GM21825 (cell line): ENCODE results near the gene LSAMP.
"Not testable (repeated sequence)": the region's sequence is repeated elsewhere in the genome, so short reads cannot be mapped to it uniquely, and the experiment has no call there.

ENCODE experiments used
- ATAC-seq: cut with Tn5 transposase; IDR thresholded peaks from one replicate; pipeline ENCODE4 v1.9.1; 2021; ENCODE audit warnings: mild to moderate bottlenecking, moderate library complexity; ENCODE audit not compliant: unreplicated experiment

LSAMP gene

GRCh38 chr3:116246406-116246980 is 198.8 kb downstream of the LSAMP start:
- ATAC-seq, result no peak

- no peak for ATAC-seq
These were observed 202.5 kb downstream of the LSAMP start for GRCh38 chr3:116242825-116243224.

- ATAC-seq, result no peak
These were observed 203.6 kb downstream of the LSAMP start for GRCh38 chr3:116241677-116242076.

DNA sequence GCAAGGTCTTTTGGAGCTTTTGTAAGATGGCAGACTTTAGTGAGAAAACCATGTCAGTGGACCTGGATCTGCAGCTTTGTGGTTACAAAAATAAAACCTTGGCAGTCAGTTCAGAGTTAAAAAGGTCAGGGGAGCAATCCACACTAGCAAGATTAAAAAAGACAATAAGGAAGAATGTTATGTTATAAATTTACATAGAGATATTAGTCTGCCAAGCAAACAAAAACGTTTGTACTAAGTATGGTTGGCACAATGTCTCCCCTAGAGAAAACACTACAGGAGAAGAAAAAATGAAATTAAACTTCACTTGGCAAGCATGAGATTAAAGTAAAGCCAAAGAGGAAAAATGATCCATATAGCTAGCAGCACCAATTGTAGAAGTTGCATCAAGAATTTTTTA is 205.0 kb downstream of the LSAMP start:
- no peak for ATAC-seq

DNA sequence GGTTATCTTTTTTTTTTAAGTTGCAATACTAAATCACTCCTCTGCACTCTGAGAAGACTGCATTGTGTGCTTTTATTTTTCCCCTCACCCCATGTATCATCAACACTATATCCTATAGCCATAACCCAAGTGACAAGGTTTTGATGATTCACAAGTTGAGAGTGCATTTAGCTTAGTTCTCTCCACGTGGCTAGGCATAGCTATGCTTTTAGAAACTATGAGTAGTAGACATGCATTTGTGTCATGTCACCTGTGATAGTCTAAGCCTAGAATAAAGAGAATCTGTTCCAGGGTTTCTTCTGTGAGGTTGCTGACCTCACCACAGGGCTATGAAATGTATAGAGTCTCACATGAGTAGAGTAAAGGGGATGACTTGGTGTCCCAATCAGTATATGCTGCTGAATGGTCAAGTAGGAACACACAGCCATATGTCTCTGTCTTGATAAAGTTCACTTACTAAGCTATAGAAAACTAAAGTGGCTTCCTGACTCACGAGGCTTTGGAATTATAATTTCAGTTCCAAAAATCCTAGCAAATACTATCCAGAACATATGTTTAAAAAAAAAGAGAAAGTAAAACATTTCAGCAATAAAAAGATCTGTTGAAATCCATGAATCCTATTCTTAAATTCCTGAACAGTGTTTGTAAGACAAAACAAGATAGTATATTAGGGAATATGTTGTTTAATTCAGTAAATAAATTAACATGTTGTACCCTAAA is 206.3 kb downstream of the LSAMP start:
- ATAC-seq, result no peak

DNA sequence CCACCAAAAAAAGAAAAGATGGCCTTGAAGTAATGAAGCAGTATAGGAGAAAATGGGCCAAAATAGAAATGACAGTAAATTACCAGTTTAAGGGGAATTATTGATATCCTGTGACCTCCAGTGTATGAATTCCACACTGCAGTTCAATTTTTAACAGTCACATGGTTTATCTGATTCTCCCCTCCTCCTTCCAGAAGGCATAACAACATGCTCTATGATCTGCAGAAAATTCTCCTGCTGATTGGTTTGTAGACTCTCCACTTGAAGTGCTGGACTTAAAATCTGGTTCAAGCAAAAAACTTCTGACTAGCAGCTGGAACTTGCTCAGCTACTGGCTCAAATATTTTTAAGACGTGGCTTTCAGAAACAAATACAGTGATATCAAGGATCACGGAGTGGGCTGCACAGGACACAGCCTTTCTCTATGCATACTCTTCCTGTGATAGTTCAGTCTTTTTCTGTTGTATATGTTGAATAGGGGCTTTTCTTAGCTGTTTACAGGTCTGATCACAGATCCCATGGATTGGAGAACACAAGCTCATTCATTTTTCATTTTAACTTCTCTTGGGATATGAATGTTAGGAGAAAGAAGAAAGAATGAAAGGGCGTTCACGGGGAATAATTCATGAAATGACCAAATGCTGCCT is 211.5 kb downstream of the LSAMP start:
- ATAC-seq, result no peak

- ATAC-seq, result no peak
These were observed 214.8 kb downstream of the LSAMP start for GRCh38 chr3:116230431-116231020.

- ATAC-seq, result no peak
These were observed 219.0 kb downstream of the LSAMP start for GRCh38 chr3:116226266-116226665.

DNA sequence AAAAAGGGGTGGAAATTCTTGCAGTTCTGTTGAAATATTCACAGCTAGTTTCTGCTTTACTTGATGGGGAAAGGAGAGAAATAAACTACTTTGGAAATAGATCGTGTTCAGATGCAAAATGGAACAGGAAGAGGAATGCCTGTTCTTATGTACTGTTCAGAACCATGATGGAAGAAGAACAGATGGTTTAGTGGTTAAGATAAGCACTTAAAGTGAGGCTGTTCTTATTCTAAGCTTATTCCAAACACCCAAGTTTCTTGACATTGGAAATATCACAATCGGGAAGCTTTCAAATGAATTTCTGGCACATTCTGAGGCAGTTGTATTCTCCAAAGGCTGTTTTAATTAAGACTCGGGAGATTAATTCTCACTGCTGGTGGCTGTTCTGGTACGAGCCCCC is 228.5 kb downstream of the LSAMP start:
- ATAC-seq, result no peak

DNA sequence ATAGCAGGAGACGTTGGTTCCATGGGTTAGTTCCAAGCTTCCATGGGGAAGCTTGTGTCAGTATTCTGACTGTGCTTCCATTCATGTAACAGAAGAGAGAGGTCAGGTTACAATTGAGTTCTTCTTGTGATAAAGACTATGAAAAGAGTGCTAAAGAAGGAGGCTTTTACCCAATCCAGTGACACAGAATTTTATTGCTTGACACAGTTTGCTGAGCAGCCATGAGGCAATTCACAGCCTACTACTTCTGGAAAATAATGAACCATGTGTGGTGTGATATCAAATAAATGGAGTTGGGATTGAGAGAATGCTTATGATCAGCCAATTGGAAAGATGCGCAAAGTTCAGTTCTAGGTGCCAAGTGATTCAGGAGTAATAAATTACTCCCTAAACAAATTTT is 233.4 kb downstream of the LSAMP start:
- ATAC-seq, result no peak

DNA sequence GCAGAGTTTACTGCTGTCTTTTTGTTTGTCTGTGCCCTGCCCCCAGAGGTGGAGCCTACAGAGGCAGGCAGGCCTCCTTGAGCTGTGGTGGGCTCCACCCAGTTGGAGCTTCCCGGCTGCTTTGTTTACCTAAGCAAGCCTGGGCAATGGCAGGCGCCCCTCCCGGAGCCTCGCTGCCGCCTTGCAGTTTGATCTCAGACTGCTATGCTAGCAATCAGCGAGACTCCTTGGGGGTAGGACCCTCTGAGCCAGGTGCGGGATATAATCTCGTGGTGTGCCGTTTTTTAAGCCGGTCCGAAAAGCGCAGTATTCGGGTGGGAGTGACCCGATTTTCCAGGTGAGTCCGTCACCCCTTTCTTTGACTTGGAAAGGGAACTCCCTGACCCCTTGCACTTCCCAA is 236.5 kb downstream of the LSAMP start:
- not testable (repeated sequence) for ATAC-seq

DNA sequence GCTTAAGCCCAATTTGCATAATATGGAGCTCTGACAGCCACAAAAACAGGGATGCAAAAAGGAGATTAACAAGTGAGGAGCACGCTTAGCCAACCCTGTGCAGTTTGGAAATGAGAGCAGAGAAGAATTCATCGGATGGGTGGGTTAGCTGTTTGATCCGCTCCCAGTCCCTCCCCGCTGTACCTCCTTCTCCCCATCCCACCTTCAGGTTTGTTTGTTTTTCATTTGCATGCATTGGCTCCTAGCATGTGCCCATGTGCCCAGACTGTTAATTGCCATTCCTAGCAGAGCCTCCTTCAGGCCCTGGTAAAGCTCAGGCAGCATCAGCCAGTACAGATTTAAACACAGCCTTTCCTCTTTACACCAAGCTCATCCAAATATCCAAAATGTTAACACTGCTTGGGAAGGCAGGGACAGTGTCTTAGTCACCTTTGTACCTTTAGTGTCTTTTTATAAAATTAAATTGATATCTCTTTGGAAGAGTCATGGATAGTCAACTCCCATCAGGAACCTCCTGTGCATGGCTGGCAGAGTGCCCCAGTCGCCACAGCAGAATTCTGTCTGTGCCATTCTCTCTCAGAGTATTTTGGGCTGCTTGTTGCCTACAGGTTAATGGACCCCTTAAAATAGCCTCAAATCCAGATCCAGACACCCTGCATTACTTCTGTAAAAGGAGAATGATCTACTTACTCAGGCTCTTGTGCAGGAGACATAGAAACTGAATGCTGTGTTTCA is 244.2 kb downstream of the LSAMP start:
- no peak for ATAC-seq

DNA sequence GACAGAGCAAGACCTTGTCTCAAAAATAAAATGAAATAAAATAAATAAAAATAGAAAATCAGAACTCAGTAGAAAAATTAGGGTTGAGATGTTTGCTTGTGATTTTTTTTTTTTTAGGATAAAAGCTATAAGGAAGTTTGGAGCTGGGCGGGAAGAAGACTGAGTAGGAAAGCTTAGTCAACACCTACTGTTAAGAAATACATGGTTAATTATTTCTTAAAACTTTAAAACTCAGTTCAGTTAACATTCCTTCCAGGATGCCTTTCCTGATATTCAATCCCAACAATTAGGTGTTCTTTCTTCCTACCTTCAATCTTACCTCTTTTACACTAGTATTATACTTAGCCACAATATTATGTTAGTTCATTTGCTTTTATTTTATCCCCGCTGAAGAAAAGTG is 246.2 kb downstream of the LSAMP start:
- ATAC-seq, result no peak

DNA sequence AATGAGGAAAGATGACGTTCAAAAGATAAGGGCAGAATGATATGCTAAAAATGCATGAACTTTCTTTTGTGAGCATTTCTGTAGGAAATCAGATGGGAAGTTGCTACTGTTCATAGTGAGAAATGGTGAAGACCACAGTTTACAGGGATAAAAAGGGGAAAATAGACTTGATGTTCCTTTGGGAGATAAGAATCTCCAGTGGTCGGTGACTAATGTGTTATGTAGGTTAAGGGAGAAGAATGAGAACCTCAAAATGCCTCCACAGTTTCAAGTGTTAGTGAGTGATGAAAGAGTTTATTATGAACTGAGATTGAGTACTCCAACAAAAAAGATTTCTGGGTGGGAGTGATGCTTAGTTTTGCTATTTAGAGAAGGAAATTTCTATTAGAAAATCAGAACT is 247.2 kb downstream of the LSAMP start:
- no peak for ATAC-seq

DNA sequence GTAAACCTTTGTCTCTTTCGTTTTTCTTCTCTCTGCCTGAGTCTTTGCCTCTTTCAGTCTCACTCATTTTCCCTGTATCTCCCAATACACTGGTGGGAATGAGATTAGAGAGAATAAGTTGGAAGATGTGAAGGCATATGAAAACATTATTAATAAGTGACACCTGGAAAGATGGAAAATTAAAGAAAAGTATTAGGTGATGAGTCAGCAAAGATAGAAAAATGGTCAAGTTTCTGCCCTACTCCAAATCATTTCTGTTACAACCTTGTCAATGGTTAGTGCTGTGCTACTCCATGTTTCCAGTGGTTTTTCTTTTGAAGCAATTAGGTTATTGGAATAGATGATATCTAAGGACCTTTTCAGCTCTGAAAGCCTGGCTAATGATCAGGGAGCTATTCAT is 252.8 kb downstream of the LSAMP start:
- no peak for ATAC-seq

GRCh38 chr3:116191409-116191808 is 253.9 kb downstream of the LSAMP start:
- ATAC-seq, result no peak

DNA sequence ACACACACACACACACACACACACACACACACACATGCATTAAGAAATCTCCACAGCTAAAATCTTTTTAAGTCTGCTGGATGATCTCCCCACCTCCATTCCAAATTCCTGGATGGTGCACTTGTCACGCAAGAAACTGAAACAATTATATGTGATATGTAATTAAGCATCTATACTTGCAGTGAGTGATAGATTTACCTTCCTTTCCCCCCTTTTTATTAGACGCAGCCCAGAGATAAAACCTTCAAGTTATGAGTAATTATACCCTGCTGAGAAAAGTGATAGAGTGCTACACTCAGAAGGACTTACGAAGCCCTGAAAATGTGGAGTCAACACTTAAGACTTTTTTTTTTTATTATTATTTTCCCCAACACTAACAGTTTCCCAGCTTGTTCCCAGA is 255.2 kb downstream of the LSAMP start:
- ATAC-seq, result no peak

DNA sequence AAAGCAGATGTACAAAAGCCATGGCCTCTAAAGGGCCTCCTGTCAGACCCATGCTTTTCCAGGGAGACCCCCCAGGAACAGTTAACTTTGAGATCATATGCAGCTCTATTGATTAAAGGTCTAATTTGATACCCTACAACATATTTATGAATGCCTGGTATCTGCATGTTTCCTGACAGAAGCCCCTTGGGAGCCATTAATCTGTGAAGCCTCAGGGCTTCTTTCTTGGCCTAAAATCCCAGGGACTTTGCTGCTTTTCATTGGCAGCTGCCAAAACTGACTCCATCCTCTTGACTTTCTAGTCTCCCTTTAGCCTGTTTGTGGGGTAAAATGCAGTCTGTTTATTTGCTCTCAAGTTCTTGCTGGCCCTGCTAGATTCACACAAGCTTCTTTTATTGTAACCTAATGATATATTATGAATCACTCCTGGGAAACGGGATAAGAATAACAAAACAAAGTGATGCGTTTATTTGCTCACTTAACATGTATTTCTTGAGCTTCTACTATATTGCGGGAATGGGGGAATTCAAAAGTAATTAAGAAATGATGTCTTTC is 257.0 kb downstream of the LSAMP start:
- ATAC-seq, result no peak

DNA sequence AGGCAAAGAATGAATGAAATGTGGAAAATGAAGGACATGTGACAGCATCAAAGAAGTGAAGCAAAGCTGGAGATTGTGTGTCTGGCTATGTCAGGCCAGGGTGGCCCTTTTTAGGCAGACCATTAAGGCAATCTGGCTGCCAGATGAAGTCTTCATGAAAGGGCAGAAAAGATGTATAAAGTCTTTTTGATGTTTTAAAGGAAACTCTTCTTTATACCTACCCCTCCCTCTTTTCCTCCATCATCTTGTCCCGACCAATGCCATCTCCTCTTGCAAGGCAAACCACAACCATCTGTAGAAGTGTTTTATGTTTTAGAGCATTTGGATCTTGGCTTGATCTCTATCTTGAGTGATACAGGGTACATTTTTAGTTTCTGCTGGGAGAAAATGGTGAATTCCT is 259.2 kb downstream of the LSAMP start:
- ATAC-seq, result no peak

GRCh38 chr3:116181159-116181558 is 264.1 kb downstream of the LSAMP start:
- no peak for ATAC-seq

DNA sequence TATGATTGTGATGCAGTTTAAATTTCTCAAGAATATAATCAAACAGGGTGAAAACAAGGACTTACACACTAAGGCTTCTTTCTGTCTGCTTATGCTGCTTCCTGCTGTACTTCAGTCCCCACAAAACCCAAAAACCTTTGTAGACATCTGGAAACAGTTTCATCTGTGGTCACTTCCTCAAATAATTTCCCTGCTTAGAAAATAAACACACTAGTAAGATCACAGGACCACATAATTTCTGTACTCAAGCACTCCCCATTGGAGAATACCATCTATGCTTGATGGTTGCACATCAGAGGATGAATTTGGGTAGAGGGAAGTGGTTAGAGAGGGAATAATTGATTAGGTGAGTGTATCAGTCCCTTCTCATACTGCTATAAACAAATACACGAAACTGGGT is 266.2 kb downstream of the LSAMP start:
- no peak for ATAC-seq
